ENCODE results near the gene LIPC.

Gene LIPC

GRCh38 chr15:58465070-58465469, 33.3 kb downstream of the LIPC start:
- TF ChIP-seq CTCF (IDR thresholded peaks at IDR 0.05; ENCODE audit: low read depth, low read length) = no peak
- no peak overlapping the region for H3K4me3 ChIP-seq (ENCODE audit: low read depth, low read length)
- in situ Hi-C loops (cut with HindIII; ENCODE audit: low sequenced_read_pairs) = no loop called here
- no peak for DNase-seq (ENCODE audit: low read depth, low spot score)

- H3K4me3 ChIP-seq (ENCODE audit: low read depth, low read length) = no peak overlapping the region
- no peak for TF ChIP-seq CTCF (IDR thresholded peaks at IDR 0.05; ENCODE audit: low read depth, low read length)
- in situ Hi-C loops (cut with HindIII; ENCODE audit: low sequenced_read_pairs) = no loop called here
- DNase-seq (ENCODE audit: low read depth, low spot score) = no peak
Measured at GRCh38 chr15:58465866-58466517, 34.2 kb downstream of the LIPC start.

DNA sequence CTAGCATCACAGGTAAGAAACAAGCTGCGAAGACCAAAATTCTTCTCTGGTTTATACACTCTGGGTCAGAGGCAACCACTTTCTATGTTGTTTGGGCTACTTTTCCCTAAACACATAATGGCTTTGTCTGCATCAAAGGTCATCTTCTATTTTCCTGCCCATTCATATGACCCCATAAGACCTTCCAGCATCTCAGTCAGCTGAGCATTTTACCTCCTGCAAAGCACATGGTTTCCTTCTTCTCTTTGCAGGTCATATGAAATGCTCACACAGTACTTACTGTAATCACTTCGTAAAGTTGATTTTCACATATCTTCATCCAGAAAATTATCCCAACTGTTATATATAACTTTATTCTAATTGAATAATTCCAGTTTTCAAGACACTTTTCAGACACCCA, 34.8 kb downstream of the LIPC start:
- no peak overlapping the region for H3K4me3 ChIP-seq (ENCODE audit: low read depth, low read length)
- no peak for DNase-seq (ENCODE audit: low read depth, low spot score)
- in situ Hi-C loops (cut with HindIII; ENCODE audit: low sequenced_read_pairs) = no loop called here
- TF ChIP-seq CTCF (IDR thresholded peaks at IDR 0.05; ENCODE audit: low read depth, low read length) = no peak

DNA sequence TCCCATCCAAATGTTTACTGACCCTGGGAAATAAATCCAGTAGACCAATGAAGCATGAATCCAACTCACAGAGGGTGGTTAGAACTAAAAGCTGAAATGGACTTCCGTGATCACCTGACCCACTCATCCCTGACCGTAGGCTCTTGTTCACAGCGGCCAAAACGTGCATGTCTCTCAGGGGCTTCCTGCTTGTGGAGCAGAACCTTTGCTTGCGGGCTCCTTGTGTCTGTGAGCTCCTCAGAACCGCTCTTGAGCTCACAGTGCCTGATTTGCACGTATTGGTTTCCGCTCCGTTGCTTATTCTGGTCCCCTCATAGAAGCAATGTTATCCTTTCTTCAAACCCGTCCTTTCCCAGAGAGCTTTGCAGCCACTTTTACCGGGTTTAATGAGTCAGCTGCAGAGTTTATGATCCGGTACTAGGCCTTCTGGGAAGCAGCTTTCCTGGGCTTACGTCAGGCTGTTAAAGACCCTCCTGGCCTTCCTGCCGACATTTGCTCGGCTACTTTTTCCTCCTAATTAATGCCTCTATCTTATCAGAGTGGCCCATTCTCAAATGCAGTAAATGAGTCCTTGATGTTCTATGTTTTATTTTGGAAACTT, 35.4 kb downstream of the LIPC start:
- H3K4me3 ChIP-seq (ENCODE audit: low read depth, low read length) = no peak overlapping the region
- TF ChIP-seq CTCF (IDR thresholded peaks at IDR 0.05; ENCODE audit: low read depth, low read length) = no peak
- in situ Hi-C loops (cut with HindIII; ENCODE audit: low sequenced_read_pairs) = no loop called here
- peak; percentile 65 for DNase-seq (ENCODE audit: low read depth, low spot score)

DNA sequence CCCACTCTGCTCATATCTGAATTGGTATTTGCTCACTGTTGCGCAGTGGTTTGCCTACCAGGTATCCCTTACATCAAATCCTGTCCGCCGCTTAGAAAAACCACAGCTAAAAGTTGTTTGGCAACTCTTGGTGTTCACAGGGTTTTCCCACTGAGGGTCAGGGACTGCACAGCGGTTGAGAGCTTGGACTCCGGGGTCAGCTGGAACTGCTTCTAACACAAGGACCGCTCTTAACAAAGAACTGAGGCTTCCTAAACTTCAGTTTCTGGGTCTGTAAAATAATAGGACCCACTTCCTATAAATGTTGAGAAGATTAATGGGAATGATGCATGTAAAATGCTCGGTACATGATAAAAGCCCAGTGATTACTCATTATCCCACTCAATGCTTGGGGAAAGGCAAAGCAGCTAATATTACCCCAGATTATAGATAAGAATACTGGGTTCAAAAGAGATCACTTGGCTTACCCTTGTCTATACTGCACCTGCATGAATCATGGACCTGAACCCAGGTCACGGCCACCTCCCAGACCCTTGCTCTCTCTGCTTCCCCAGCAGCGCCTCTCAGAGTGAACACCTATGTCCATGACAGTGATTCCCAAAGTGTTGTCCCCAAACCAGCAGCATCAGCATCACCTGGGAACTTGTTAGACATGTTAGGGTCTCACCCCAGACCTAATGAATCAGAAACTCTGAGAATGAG, 36.1 kb downstream of the LIPC start:
- H3K4me3 ChIP-seq (ENCODE audit: low read depth, low read length) = no peak overlapping the region
- TF ChIP-seq CTCF (IDR thresholded peaks at IDR 0.05; ENCODE audit: low read depth, low read length) = no peak
- DNase-seq (ENCODE audit: low read depth, low spot score) = peak; percentile 68
- in situ Hi-C loops (cut with HindIII; ENCODE audit: low sequenced_read_pairs) = no loop called here

GRCh38 chr15:58469432-58470353, 37.9 kb downstream of the LIPC start:
- in situ Hi-C loops (cut with HindIII; ENCODE audit: low sequenced_read_pairs) = no loop called here
- DNase-seq (ENCODE audit: low read depth, low spot score) = peak; percentile 96
- H3K4me3 ChIP-seq (ENCODE audit: low read depth, low read length) = no peak overlapping the region
- TF ChIP-seq CTCF (IDR thresholded peaks at IDR 0.05; ENCODE audit: low read depth, low read length) = no peak
